Measurements from ENCODE around the gene LANCL1. TPM values are rescaled to one million over a fixed set of nuclear protein-coding genes. Genes with fewer than 3 reads are reported as not detected.
A peak's percentile ranks its signal among the peaks of the same experiment; 100 is the strongest.

The LANCL1 gene
- total RNA-seq, 2 donors from 2014 or later, result 68.4 to 88.1 TPM

DNA sequence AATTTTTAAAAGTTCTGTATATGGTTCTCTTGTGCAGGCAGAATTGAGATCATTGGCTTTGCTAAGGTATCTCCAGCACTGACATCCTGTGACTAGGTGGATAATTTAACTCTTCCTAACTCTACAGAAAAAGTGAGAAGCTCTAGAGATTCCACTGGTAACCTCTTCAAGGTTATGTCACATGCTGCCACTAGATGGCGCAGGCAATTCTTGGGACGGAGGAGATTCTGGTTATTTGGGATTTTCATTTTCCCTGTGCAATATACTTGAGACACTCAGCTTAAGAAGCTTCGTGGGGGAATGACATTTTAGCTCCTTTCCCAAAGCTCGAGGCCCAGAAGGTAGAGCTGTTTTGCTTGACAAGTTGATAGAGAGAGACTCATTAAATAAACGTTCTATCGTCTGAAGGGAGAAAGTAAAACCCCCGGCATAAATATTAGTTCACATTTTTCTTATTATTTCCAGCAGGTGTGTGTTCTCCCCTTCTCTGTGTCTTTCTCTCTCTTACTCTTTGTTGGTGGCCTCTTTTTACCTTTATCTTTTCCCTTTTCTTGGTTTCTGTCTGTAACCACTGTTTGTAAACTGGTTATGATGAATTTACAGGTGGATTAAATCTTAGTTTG is 26.6 kb upstream of the LANCL1 start:
- Histone ChIP-seq H3K27ac (ENCODE audit: low read depth, low read length) (peak overlapping the region; percentile 9), H3K9me3 (ENCODE audit: control insufficient read depth, low read length) (peaks cover 56% of the 10 kb centered on the region), H3K4me3 (ENCODE audit: low read length) (no peak overlapping the region), H3K4me1 (ENCODE audit: control insufficient read depth, insufficient read depth, low read length) (no peaks in the 10 kb centered on the region), H3K9ac (ENCODE audit: extremely low read depth, low read length, poor library complexity, severe bottlenecking) (no peak overlapping the region), H3K27me3 (ENCODE audit: control insufficient read depth, insufficient read depth, low read length, poor library complexity, severe bottlenecking) (no peaks in the 10 kb centered on the region), H3K36me3 (ENCODE audit: control insufficient read depth, insufficient read depth, low read length) (no peaks in the 10 kb centered on the region)
- Mint-ChIP-seq H3K27ac (no peak overlapping the region), H3K4me3 (no peak overlapping the region), H3K36me3 (ENCODE audit: low read depth) (peaks cover 19% of the 10 kb centered on the region), H3K9me3 (peaks cover 50% of the 10 kb centered on the region), H3K27me3 (ENCODE audit: insufficient read depth) (no peaks in the 10 kb centered on the region), H3K4me1 (peaks cover 1% of the 10 kb centered on the region)
- DNase-seq, result peak; percentile 72
- 46 to 67% methylated on average over 3 to 7 of the region's 7 CpGs for WGBS, 2 experiments (ENCODE audit: insufficient coverage in 1 of 2, insufficient read length in 1 of 2)
- TF ChIP-seq, protein P1, sequence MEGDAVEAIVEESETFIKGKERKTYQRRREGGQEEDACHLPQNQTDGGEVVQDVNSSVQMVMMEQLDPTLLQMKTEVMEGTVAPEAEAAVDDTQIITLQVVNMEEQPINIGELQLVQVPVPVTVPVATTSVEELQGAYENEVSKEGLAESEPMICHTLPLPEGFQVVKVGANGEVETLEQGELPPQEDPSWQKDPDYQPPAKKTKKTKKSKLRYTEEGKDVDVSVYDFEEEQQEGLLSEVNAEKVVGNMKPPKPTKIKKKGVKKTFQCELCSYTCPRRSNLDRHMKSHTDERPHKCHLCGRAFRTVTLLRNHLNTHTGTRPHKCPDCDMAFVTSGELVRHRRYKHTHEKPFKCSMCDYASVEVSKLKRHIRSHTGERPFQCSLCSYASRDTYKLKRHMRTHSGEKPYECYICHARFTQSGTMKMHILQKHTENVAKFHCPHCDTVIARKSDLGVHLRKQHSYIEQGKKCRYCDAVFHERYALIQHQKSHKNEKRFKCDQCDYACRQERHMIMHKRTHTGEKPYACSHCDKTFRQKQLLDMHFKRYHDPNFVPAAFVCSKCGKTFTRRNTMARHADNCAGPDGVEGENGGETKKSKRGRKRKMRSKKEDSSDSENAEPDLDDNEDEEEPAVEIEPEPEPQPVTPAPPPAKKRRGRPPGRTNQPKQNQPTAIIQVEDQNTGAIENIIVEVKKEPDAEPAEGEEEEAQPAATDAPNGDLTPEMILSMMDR (conservative IDR thresholded peaks at IDR 0.05), result peak; percentile 92

- TF ChIP-seq, protein P1 (conservative IDR thresholded peaks at IDR 0.05), result no peak
- H3K4me3 ChIP-seq (ENCODE audit: low read length), result no peak overlapping the region
- peaks cover 31% of the 10 kb centered on the region for H3K9me3 ChIP-seq (ENCODE audit: control insufficient read depth, low read length)
- H3K36me3 Mint-ChIP-seq (ENCODE audit: low read depth), result peaks cover 13% of the 10 kb centered on the region
- DNase-seq, result no peak
- no peak overlapping the region for H3K27ac ChIP-seq (ENCODE audit: low read depth, low read length)
- peaks cover 24% of the 10 kb centered on the region for H3K9me3 Mint-ChIP-seq
- peaks cover 16% of the 10 kb centered on the region for H3K4me1 Mint-ChIP-seq
- H3K36me3 ChIP-seq (ENCODE audit: control insufficient read depth, insufficient read depth, low read length), result no peaks in the 10 kb centered on the region
- H3K9ac ChIP-seq (ENCODE audit: extremely low read depth, low read length, poor library complexity, severe bottlenecking), result no peak overlapping the region
- no peaks in the 10 kb centered on the region for H3K27me3 ChIP-seq (ENCODE audit: control insufficient read depth, insufficient read depth, low read length, poor library complexity, severe bottlenecking)
- no peak overlapping the region for H3K27ac Mint-ChIP-seq
- no peaks in the 10 kb centered on the region for H3K27me3 Mint-ChIP-seq (ENCODE audit: insufficient read depth)
- H3K4me1 ChIP-seq (ENCODE audit: control insufficient read depth, insufficient read depth, low read length), result no peaks in the 10 kb centered on the region
- no peak overlapping the region for H3K4me3 Mint-ChIP-seq
- WGBS, 2 experiments (ENCODE audit: insufficient coverage in 1 of 2, insufficient read length in 1 of 2), result 77 to 90% methylated on average over 2 of the region's 3 CpGs
These were observed 20.0 kb upstream of the LANCL1 start for GRCh38 chr2:210496512-210496911.

DNA sequence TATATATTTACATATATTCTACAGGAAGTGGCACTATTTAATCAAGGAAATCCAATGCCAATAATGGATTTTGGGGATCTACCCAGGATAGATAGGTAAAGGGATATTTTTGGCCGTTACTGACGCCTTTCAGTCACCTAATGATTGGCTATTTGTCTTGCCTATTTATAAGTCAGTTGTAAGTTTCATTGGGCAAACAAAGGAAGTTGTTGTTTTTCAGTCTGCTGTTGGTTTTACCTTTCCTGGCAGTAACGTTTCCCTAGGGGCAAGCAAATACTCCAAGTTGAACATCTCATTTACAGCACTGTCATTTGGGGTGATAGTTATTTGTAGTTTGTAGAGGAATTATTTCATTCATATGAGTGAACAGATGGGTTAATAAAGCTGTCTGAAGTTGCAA is 17.0 kb upstream of the LANCL1 start:
- Mint-ChIP-seq H3K4me1 (peaks cover 16% of the 10 kb centered on the region), H3K4me3 (no peak overlapping the region), H3K36me3 (ENCODE audit: low read depth) (peaks cover under 1% of the 10 kb centered on the region), H3K27ac (no peak overlapping the region), H3K9me3 (no peaks in the 10 kb centered on the region), H3K27me3 (ENCODE audit: insufficient read depth) (no peaks in the 10 kb centered on the region)
- Histone ChIP-seq H3K27me3 (ENCODE audit: control insufficient read depth, insufficient read depth, low read length, poor library complexity, severe bottlenecking) (no peaks in the 10 kb centered on the region), H3K4me3 (ENCODE audit: low read length) (no peak overlapping the region), H3K9ac (ENCODE audit: extremely low read depth, low read length, poor library complexity, severe bottlenecking) (no peak overlapping the region), H3K27ac (ENCODE audit: low read depth, low read length) (no peak overlapping the region), H3K36me3 (ENCODE audit: control insufficient read depth, insufficient read depth, low read length) (no peaks in the 10 kb centered on the region), H3K4me1 (ENCODE audit: control insufficient read depth, insufficient read depth, low read length) (no peaks in the 10 kb centered on the region), H3K9me3 (ENCODE audit: control insufficient read depth, low read length) (peaks cover 1% of the 10 kb centered on the region)
- WGBS, 2 experiments (ENCODE audit: insufficient coverage in 1 of 2, insufficient read length in 1 of 2), result 95% methylated on average over 3 of the region's 3 CpGs; no CpG with 5 or more reads in 1 of the 2 experiments
- DNase-seq, result no peak
- TF ChIP-seq, protein P1 (conservative IDR thresholded peaks at IDR 0.05), result no peak
